K562 (cell line): ENCODE data around the gene ZKSCAN3. TPM values are rescaled to one million over a fixed set of nuclear protein-coding genes. Genes with fewer than 3 reads are reported as not detected.
A peak's percentile ranks its signal among the peaks of the same experiment; 100 is the strongest.

Experiments
- MYC ChIP-seq, 2 experiments: fragments of 250-450 bp in 1 of 2; sonication (Bioruptor Pico) in 1 of 2; IDR thresholded peaks; 2 replicates each; pipeline versions ENCODE4 v1.5.1 to v1.6.1; 2012 to 2021; ENCODE audit warnings: low read depth in 2 of 2, borderline replicate concordance in 1 of 2, improper control_type of control experiment in 1 of 2, low read length in 1 of 2, mild to moderate bottlenecking in 1 of 2, moderate library complexity in 1 of 2
- PTTG1 ChIP-seq: fragments of 450-650 bp; IDR thresholded peaks from 2 replicates; pipeline ENCODE4 v1.6.1; 2016; ENCODE audit warnings: low read depth, mild to moderate bottlenecking, missing genetic modification characterization, missing compliant biosample characterization
- PURB ChIP-seq: sonication (generic); formaldehyde crosslinking; IDR thresholded peaks from 2 replicates; pipeline ENCODE4 v1.9.0; 2021; ENCODE audit warnings: low read depth, mild to moderate bottlenecking, missing genetic modification reagents
- SIX5 ChIP-seq, 2 experiments: IDR thresholded peaks; 2 replicates each; pipeline ENCODE4 v1.6.1; 2011; ENCODE audit warnings: low read length in 2 of 2, borderline replicate concordance in 1 of 2, low read depth in 1 of 2, mild to moderate bottlenecking in 1 of 2, moderate library complexity in 1 of 2; ENCODE audit not compliant: insufficient read depth in 1 of 2
- SMAD3 ChIP-seq: fragments of 450-650 bp; formaldehyde crosslinking; conservative IDR thresholded peaks from 2 replicates; pipeline ENCODE4 v1.4.0; 2020; ENCODE audit warnings: mild to moderate bottlenecking
- SMARCB1 ChIP-seq: IDR thresholded peaks from 2 replicates; pipeline ENCODE4 v1.6.1; 2011; ENCODE audit warnings: improper control_type of control experiment, low read depth; ENCODE audit not compliant: insufficient read length
- STAT5A ChIP-seq: IDR thresholded peaks from 2 replicates; pipeline ENCODE4 v1.6.1; 2012; ENCODE audit warnings: low read length, inconsistent platforms, borderline replicate concordance
- TCF15 ChIP-seq: fragments of 250-450 bp; sonication (Bioruptor Pico); IDR thresholded peaks from 2 replicates; pipeline ENCODE4 v1.8.0; 2022; ENCODE audit warnings: moderate library complexity, mild to moderate bottlenecking, inconsistent platforms
- TOE1 ChIP-seq, 2 experiments: fragments of 450-650 bp in 1 of 2; sonication (generic) in 1 of 2; formaldehyde crosslinking in 1 of 2; IDR thresholded peaks; 2 replicates each; pipeline versions ENCODE4 v1.7.1 to v1.8.0; 2016 to 2022; ENCODE audit warnings: borderline replicate concordance in 2 of 2, mild to moderate bottlenecking in 2 of 2, antibody characterized with exemption in 1 of 2, inconsistent platforms in 1 of 2, low read depth in 1 of 2, missing genetic modification reagents in 1 of 2, moderate library complexity in 1 of 2
- ZNF77 ChIP-seq: fragments of 250-450 bp; sonication (Bioruptor Pico); IDR thresholded peaks from 2 replicates; pipeline ENCODE4 v1.5.0; 2020
- ZNF785 ChIP-seq: fragments of 250-450 bp; sonication (Bioruptor Pico); IDR thresholded peaks from 2 replicates; pipeline ENCODE4 v1.4.0; 2020; ENCODE audit warnings: mild to moderate bottlenecking
- polyA plus RNA-seq, 8 experiments: library from polyadenylated mRNA; depleted of rRNA in 4 of 8; stranded (reverse) in 5 of 8; unstranded in 3 of 8; fragments of >200 nt; fragmentation: Nextera tagmentation in 2 of 8; fragmentation: Illumina TruSeq in 1 of 8; extraction: Ambion mirVana in 2 of 8; extraction: Trizol in 1 of 8; gene quantifications; 2 replicates each; pipeline versions ENCODE4 v1.2.1 to v1.2.3, GENCODE V29; 2011 to 2014; ENCODE audit warnings: inconsistent platforms in 1 of 8, missing spikeins in 1 of 8
- total RNA-seq, 7 experiments: library from RNA; depleted of rRNA in 6 of 7; stranded (reverse); fragments of >200 nt in 6 of 7; fragmentation: Illumina TruSeq in 2 of 7; extraction: Trizol in 2 of 7; gene quantifications; 2 replicates each; pipeline versions ENCODE4 v1.2.1 to v1.2.3, GENCODE V29; 2011 to 2021; ENCODE audit warnings: low replicate concordance in 1 of 7
- TF ChIP-seq, protein P1 (sequence below): sonication (generic); formaldehyde crosslinking; IDR thresholded peaks from 2 replicates; pipeline ENCODE4 v1.8.1; 2023; ENCODE audit warnings: mild to moderate bottlenecking, missing genetic modification reagents
- TF ChIP-seq, protein P2 (sequence below): sonication (generic); formaldehyde crosslinking; IDR thresholded peaks from 2 replicates; pipeline ENCODE4 v1.8.0; 2022; ENCODE audit warnings: mild to moderate bottlenecking, missing genetic modification reagents, borderline replicate concordance
- TF ChIP-seq, protein P3 (sequence below): fragments of 250-450 bp; sonication (Bioruptor Pico); IDR thresholded peaks from 2 replicates; pipeline ENCODE4 v1.4.0; 2020

Gene ZKSCAN3
- total and polyA plus RNA-seq, 9 of the 15 experiments (the other 6 are each of a cell fraction or from before 2014, with no cell fraction given) = 3.0 to 12.4 (median 10.2) TPM

DNA sequence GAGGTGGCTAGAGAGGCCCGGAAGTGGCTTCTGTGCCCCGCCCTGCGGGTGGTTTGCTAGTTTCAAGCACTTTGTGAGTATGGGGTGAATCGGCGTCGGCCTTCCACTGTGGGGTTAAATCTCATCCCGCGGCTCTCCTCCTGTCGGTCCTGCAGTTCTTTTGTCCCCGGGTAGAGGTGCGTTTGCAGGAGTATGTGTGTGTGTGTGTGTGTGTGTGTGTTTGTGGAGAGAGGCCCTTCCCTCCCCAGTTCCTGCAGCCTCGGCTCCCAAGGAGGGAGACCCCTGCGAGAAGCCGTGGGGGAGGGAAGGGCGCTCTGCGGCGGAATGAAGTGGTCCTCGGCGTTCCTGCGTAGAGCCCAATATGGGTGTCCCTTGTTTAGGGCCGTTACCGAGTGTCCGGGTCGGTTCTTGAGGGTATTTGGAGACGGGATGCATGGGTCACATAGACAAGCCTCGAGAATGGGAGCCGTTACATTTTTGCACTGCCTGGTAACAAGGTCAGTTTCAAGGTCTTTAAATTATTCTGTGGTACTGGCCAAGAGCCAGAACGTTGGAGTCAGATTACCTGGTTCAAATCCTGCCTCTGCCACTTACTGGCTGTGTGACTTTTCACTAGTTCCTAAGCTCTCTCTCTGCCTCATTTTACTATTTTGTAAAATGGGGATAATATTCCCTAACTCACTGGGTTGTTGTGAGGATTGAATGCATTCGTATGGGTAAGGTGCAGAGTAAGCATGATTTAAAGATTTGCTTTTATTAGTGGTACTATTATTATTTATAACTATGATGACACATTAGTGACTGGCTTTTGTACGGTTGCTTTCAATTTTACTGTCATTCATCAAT lies at the start of gene ZKSCAN3 (continued):
- TF ChIP-seq STAT5A (no peak; the same call in 1 of the 2 replicates), PTTG1 (tag) (no peak), TCF15 (no peak), TOE1 (IDR thresholded peaks at IDR 0.05; ENCODE audit: borderline replicate concordance) (peak; percentile 87), TOE1 (CRISPR knock-in tag; IDR thresholded peaks at IDR 0.05; ENCODE audit: borderline replicate concordance, low read depth) (no peak), ZNF785 (CRISPR knock-in tag) (no peak), SIX5 (IDR thresholded peaks at IDR 0.05; ENCODE audit: borderline replicate concordance in 1 of 2, insufficient read depth in 1 of 2, low read depth in 1 of 2, low read length in 2 of 2) (no peak), ZNF77 (CRISPR knock-in tag) (no peak), SMAD3 (CRISPR knock-in tag) (no peak), MYC (IDR thresholded peaks at IDR 0.05; ENCODE audit: low read depth, low read length) (peak; percentile 76), MYC (CRISPR knock-in tag; IDR thresholded peaks at IDR 0.05; ENCODE audit: borderline replicate concordance, low read depth) (peak; percentile 30; the same call in 1 of the 2 replicates), SMARCB1 (no peak), PURB (CRISPR knock-in tag) (no peak)
- TF ChIP-seq, protein P1, sequence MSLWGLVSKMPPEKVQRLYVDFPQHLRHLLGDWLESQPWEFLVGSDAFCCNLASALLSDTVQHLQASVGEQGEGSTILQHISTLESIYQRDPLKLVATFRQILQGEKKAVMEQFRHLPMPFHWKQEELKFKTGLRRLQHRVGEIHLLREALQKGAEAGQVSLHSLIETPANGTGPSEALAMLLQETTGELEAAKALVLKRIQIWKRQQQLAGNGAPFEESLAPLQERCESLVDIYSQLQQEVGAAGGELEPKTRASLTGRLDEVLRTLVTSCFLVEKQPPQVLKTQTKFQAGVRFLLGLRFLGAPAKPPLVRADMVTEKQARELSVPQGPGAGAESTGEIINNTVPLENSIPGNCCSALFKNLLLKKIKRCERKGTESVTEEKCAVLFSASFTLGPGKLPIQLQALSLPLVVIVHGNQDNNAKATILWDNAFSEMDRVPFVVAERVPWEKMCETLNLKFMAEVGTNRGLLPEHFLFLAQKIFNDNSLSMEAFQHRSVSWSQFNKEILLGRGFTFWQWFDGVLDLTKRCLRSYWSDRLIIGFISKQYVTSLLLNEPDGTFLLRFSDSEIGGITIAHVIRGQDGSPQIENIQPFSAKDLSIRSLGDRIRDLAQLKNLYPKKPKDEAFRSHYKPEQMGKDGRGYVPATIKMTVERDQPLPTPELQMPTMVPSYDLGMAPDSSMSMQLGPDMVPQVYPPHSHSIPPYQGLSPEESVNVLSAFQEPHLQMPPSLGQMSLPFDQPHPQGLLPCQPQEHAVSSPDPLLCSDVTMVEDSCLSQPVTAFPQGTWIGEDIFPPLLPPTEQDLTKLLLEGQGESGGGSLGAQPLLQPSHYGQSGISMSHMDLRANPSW (CRISPR knock-in tag) = 0 out of 2 replicates have a peak, but pooled peaks have one; percentile 25
- TF ChIP-seq, protein P2, sequence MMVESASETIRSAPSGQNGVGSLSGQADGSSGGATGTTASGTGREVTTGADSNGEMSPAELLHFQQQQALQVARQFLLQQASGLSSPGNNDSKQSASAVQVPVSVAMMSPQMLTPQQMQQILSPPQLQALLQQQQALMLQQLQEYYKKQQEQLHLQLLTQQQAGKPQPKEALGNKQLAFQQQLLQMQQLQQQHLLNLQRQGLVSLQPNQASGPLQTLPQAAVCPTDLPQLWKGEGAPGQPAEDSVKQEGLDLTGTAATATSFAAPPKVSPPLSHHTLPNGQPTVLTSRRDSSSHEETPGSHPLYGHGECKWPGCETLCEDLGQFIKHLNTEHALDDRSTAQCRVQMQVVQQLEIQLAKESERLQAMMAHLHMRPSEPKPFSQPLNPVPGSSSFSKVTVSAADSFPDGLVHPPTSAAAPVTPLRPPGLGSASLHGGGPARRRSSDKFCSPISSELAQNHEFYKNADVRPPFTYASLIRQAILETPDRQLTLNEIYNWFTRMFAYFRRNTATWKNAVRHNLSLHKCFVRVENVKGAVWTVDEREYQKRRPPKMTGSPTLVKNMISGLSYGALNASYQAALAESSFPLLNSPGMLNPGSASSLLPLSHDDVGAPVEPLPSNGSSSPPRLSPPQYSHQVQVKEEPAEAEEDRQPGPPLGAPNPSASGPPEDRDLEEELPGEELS (CRISPR knock-in tag) = no peak
- TF ChIP-seq, protein P3, sequence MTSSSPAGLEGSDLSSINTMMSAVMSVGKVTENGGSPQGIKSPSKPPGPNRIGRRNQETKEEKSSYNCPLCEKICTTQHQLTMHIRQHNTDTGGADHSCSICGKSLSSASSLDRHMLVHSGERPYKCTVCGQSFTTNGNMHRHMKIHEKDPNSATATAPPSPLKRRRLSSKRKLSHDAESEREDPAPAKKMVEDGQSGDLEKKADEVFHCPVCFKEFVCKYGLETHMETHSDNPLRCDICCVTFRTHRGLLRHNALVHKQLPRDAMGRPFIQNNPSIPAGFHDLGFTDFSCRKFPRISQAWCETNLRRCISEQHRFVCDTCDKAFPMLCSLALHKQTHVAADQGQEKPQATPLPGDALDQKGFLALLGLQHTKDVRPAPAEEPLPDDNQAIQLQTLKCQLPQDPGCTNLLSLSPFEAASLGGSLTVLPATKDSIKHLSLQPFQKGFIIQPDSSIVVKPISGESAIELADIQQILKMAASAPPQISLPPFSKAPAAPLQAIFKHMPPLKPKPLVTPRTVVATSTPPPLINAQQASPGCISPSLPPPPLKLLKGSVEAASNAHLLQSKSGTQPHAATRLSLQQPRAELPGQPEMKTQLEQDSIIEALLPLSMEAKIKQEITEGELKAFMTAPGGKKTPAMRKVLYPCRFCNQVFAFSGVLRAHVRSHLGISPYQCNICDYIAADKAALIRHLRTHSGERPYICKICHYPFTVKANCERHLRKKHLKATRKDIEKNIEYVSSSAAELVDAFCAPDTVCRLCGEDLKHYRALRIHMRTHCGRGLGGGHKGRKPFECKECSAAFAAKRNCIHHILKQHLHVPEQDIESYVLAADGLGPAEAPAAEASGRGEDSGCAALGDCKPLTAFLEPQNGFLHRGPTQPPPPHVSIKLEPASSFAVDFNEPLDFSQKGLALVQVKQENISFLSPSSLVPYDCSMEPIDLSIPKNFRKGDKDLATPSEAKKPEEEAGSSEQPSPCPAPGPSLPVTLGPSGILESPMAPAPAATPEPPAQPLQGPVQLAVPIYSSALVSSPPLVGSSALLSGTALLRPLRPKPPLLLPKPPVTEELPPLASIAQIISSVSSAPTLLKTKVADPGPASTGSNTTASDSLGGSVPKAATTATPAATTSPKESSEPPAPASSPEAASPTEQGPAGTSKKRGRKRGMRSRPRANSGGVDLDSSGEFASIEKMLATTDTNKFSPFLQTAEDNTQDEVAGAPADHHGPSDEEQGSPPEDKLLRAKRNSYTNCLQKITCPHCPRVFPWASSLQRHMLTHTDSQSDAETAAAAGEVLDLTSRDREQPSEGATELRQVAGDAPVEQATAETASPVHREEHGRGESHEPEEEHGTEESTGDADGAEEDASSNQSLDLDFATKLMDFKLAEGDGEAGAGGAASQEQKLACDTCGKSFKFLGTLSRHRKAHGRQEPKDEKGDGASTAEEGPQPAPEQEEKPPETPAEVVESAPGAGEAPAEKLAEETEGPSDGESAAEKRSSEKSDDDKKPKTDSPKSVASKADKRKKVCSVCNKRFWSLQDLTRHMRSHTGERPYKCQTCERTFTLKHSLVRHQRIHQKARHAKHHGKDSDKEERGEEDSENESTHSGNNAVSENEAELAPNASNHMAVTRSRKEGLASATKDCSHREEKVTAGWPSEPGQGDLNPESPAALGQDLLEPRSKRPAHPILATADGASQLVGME (CRISPR knock-in tag) = peak; percentile 71; the same call in 1 of the 2 replicates
